G401.6 (cell line): ENCODE measurements around the gene TRPM3.

Experiments
- FAIRE-seq: peaks from 2 replicates; lab custom pipeline; 2012; peaks lifted over from hg19 to GRCh38; lab: Jason Lieb, UNC

The TRPM3 gene

GRCh38 chr9:70947086-70947485, 174.3 kb downstream of the TRPM3 start:
- no peak for FAIRE-seq

GRCh38 chr9:70945301-70945700, 176.1 kb downstream of the TRPM3 start:
- no peak for FAIRE-seq

- FAIRE-seq, result no peak
Observed at GRCh38 chr9:70941191-70941590, 180.2 kb downstream of the TRPM3 start.

- FAIRE-seq, result no peak
Observed at GRCh38 chr9:70940605-70941004, 180.8 kb downstream of the TRPM3 start.

GRCh38 chr9:70936536-70936935, 184.9 kb downstream of the TRPM3 start:
- no peak for FAIRE-seq

- FAIRE-seq, result no peak
Observed at GRCh38 chr9:70935856-70936255, 185.6 kb downstream of the TRPM3 start.

- FAIRE-seq, result no peak
Observed at GRCh38 chr9:70934642-70935041, 186.8 kb downstream of the TRPM3 start.

GRCh38 chr9:70933321-70933720, 188.1 kb downstream of the TRPM3 start:
- FAIRE-seq, result no peak

GRCh38 chr9:70932097-70932496, 189.3 kb downstream of the TRPM3 start:
- no peak for FAIRE-seq

- no peak for FAIRE-seq
Observed at GRCh38 chr9:70927530-70927929, 193.9 kb downstream of the TRPM3 start.

- FAIRE-seq, result peak; percentile 39
Observed at GRCh38 chr9:70924895-70925547, 196.4 kb downstream of the TRPM3 start.

GRCh38 chr9:70924380-70924779, 197.0 kb downstream of the TRPM3 start:
- FAIRE-seq, result no peak

GRCh38 chr9:70923961-70924360, 197.5 kb downstream of the TRPM3 start:
- FAIRE-seq, result no peak

GRCh38 chr9:70921136-70921535, 200.3 kb downstream of the TRPM3 start:
- FAIRE-seq, result no peak

GRCh38 chr9:70917277-70917676, 204.1 kb downstream of the TRPM3 start:
- no peak for FAIRE-seq

GRCh38 chr9:70911791-70912190, 209.6 kb downstream of the TRPM3 start:
- FAIRE-seq, result no peak

- FAIRE-seq, result no peak
Observed at GRCh38 chr9:70910598-70910997, 210.8 kb downstream of the TRPM3 start.

GRCh38 chr9:70902692-70903131, 218.7 kb downstream of the TRPM3 start:
- FAIRE-seq, result no peak

GRCh38 chr9:70902171-70902570, 219.2 kb downstream of the TRPM3 start:
- no peak for FAIRE-seq

GRCh38 chr9:70901746-70902145, 219.7 kb downstream of the TRPM3 start:
- no peak for FAIRE-seq

GRCh38 chr9:70901013-70901412, 220.4 kb downstream of the TRPM3 start:
- no peak for FAIRE-seq

GRCh38 chr9:70893580-70894122, 227.8 kb downstream of the TRPM3 start:
- FAIRE-seq, result no peak

GRCh38 chr9:70888471-70888870, 232.9 kb downstream of the TRPM3 start:
- FAIRE-seq, result no peak

- no peak for FAIRE-seq
Observed at GRCh38 chr9:70887826-70888225, 233.6 kb downstream of the TRPM3 start.
